Liver (tissue), 9 donors: Measurements from ENCODE around the gene IL1RAP. TPM values are rescaled to one million over a fixed set of nuclear protein-coding genes. Genes with fewer than 3 reads are reported as not detected.

ENCODE experiments used
- DNase-seq: peaks from one replicate; pipeline ENCODE4 v3.0.0-alpha.2; 2017; ENCODE audit warnings: low spot score
- H3K27ac ChIP-seq, 2 donors: one replicate each; pipeline ENCODE4 v1.7.0; 2013; ENCODE audit warnings: inconsistent platforms in 2 of 2, low read length in 2 of 2, control low read depth in 1 of 2, low read depth in 1 of 2, mild to moderate bottlenecking in 1 of 2
- H3K27me3 ChIP-seq, 4 donors: one replicate each; pipeline versions ENCODE4 v1.6.1 to v1.7.0; 2013; ENCODE audit warnings: low read length in 3 of 4, inconsistent platforms in 1 of 4, mild to moderate bottlenecking in 1 of 4, moderate library complexity in 1 of 4; ENCODE audit not compliant: control insufficient read depth in 4 of 4, insufficient read depth in 4 of 4
- H3K36me3 ChIP-seq, 4 donors: one replicate each; pipeline versions ENCODE4 v1.6.1 to v1.7.0; 2013; ENCODE audit warnings: low read length in 3 of 4, mild to moderate bottlenecking in 3 of 4, low read depth in 1 of 4, moderate library complexity in 1 of 4; ENCODE audit not compliant: control insufficient read depth in 4 of 4, insufficient read depth in 3 of 4
- H3K4me1 ChIP-seq, 4 donors: one replicate each; pipeline versions ENCODE4 v1.6.1 to v1.7.0; 2013; ENCODE audit warnings: low read length in 3 of 4, mild to moderate bottlenecking in 3 of 4, moderate library complexity in 1 of 4; ENCODE audit not compliant: control insufficient read depth in 4 of 4, insufficient read depth in 4 of 4
- H3K4me3 ChIP-seq, 3 donors: one replicate each; pipeline versions ENCODE4 v1.6.1 to v1.7.0; 2013; ENCODE audit warnings: low read length in 3 of 3, control low read depth in 1 of 3, low read depth in 1 of 3, mild to moderate bottlenecking in 1 of 3
- H3K9ac ChIP-seq, 2 donors: one replicate each; pipeline ENCODE4 v1.7.0; 2013; ENCODE audit warnings: low read length in 2 of 2, mild to moderate bottlenecking in 2 of 2, moderate library complexity in 2 of 2, control low read depth in 1 of 2, low read depth in 1 of 2
- H3K9me3 ChIP-seq, 4 donors: one replicate each; pipeline versions ENCODE4 v1.6.1 to v1.7.0; 2013; ENCODE audit warnings: low read length in 3 of 4; ENCODE audit not compliant: control insufficient read depth in 4 of 4
- EGR1 ChIP-seq, 2 donors: IDR thresholded peaks; 2 replicates each; pipeline ENCODE4 v1.6.1; 2016 to 2018; ENCODE audit warnings: antibody characterized with exemption in 2 of 2, low read depth in 2 of 2
- FOXA1 ChIP-seq: IDR thresholded peaks from 2 replicates; pipeline ENCODE4 v1.6.1; 2016; ENCODE audit warnings: antibody characterized with exemption
- FOXA2 ChIP-seq: IDR thresholded peaks from 2 replicates; pipeline ENCODE4 v1.6.1; 2016; ENCODE audit warnings: antibody characterized with exemption
- HNF4A ChIP-seq, 2 donors: conservative IDR thresholded peaks; 2 replicates each; pipeline ENCODE4 v1.6.1; 2016; ENCODE audit warnings: antibody characterized with exemption in 2 of 2, mild to moderate bottlenecking in 2 of 2
- JUND ChIP-seq, 2 donors: IDR thresholded peaks; 2 replicates each; pipeline ENCODE4 v1.6.1; 2016; ENCODE audit warnings: antibody characterized with exemption in 2 of 2
- RAD21 ChIP-seq, 2 donors: IDR thresholded peaks; 2 replicates each; pipeline ENCODE4 v1.6.1; 2016; ENCODE audit warnings: antibody characterized with exemption in 2 of 2, mild to moderate bottlenecking in 2 of 2
- RXRA ChIP-seq, 2 donors: IDR thresholded peaks; 2 replicates each; pipeline ENCODE4 v1.6.1; 2017 to 2018; ENCODE audit warnings: antibody characterized with exemption in 2 of 2, mild to moderate bottlenecking in 1 of 2
- SP1 ChIP-seq: IDR thresholded peaks from 2 replicates; pipeline ENCODE4 v1.6.1; 2018; ENCODE audit warnings: antibody characterized with exemption, mild to moderate bottlenecking
- TAF1 ChIP-seq: conservative IDR thresholded peaks from 2 replicates; pipeline ENCODE4 v1.6.1; 2016; ENCODE audit warnings: antibody characterized with exemption, mild to moderate bottlenecking
- YY1 ChIP-seq: IDR thresholded peaks from 2 replicates; pipeline ENCODE4 v1.6.1; 2016; ENCODE audit warnings: antibody characterized with exemption, mild to moderate bottlenecking
- WGBS: extraction: QIAGEN DNeasy Blood & Tissue Kit; methylation state at CpG from one replicate; pipeline ENCODE4 v1.1.7; 2013; 5-methylcytosine and 5-hydroxymethylcytosine counted together
- polyA plus RNA-seq, 2 donors: library from polyadenylated mRNA; stranded (reverse) in 1 of 2; unstranded in 1 of 2; fragments of 200-250 nt in 1 of 2; fragments of >200 nt in 1 of 2; fragmentation: Nextera tagmentation in 1 of 2; extraction: Ambion mirVana in 1 of 2; gene quantifications; one replicate each; pipeline versions ENCODE4 v1.2.1 to v1.2.3, GENCODE V29; 2013 to 2015
- total RNA-seq, 2 donors: library from RNA; depleted of rRNA; stranded (reverse); fragments of >200 nt; gene quantifications; one replicate each; pipeline ENCODE4 v1.2.3, GENCODE V29; 2014
- TF ChIP-seq, protein P1 (sequence below): IDR thresholded peaks from 2 replicates; pipeline ENCODE4 v1.6.1; 2016; ENCODE audit warnings: antibody characterized with exemption
- TF ChIP-seq, protein P2 (sequence below): IDR thresholded peaks from 2 replicates; pipeline ENCODE4 v1.6.1; 2016; ENCODE audit warnings: antibody characterized with exemption
- TF ChIP-seq, protein P3 (sequence below): fragments of 150-350 bp; IDR thresholded peaks from 2 replicates; pipeline ENCODE4 v1.5.1; 2017; ENCODE audit warnings: improper control_type of control experiment, low read depth, low read length; ENCODE audit not compliant: missing input control
- TF ChIP-seq, protein P4 (sequence below): IDR thresholded peaks from 2 replicates; pipeline ENCODE4 v1.6.1; 2016; ENCODE audit warnings: antibody characterized with exemption
- TF ChIP-seq, protein P5 (sequence below): IDR thresholded peaks from 2 replicates; pipeline ENCODE4 v1.6.1; 2016; ENCODE audit warnings: antibody characterized with exemption, mild to moderate bottlenecking
- donor health status: healthy.
- donor health status: healthy.
- donor health status: healthy.
- donor health status: healthy.
- donor health status: healthy.

The IL1RAP gene
- total and polyA plus RNA-seq, 4 donors = 53.7 to 230 (median 71.6) TPM

DNA sequence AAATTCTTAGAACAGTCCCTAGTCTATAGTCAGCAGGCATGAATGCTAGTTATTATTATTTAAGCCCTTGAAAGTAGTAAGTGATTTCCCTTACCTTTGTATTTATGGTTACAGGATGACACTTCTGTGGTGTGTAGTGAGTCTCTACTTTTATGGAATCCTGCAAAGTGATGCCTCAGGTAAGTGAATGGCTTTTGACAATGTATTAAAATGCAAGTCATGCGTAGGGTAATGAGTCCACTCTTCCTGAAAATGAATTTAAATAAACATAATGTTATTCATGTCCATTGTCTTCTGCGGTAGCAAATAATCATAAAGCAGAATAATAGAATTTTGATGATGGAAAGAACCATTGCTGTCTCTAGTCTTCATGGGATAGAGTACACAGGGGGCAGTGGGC is 50.3 kb downstream of the IL1RAP start:
- H3K36me3 ChIP-seq = peaks cover 0 to 22% (median 7%) of the 10 kb centered on the region in 4 donors
- no peak overlapping the region for H3K9ac ChIP-seq
- WGBS = 98% methylated on average over 2 of the region's 2 CpGs
- no peak for DNase-seq
- no peak overlapping the region for H3K4me3 ChIP-seq
- TF ChIP-seq RXRA (IDR thresholded peaks at IDR 0.05) (no peak), RAD21 (IDR thresholded peaks at IDR 0.05) (no peak), FOXA1 (no peak), YY1 (no peak)
- H3K27ac ChIP-seq = no peak overlapping the region
- H3K27me3 ChIP-seq = no peaks in the 10 kb centered on the region
- H3K4me1 ChIP-seq = peaks cover 1 to 20% (median 4%) of the 10 kb centered on the region in 4 donors
- no peaks in the 10 kb centered on the region for H3K9me3 ChIP-seq

DNA sequence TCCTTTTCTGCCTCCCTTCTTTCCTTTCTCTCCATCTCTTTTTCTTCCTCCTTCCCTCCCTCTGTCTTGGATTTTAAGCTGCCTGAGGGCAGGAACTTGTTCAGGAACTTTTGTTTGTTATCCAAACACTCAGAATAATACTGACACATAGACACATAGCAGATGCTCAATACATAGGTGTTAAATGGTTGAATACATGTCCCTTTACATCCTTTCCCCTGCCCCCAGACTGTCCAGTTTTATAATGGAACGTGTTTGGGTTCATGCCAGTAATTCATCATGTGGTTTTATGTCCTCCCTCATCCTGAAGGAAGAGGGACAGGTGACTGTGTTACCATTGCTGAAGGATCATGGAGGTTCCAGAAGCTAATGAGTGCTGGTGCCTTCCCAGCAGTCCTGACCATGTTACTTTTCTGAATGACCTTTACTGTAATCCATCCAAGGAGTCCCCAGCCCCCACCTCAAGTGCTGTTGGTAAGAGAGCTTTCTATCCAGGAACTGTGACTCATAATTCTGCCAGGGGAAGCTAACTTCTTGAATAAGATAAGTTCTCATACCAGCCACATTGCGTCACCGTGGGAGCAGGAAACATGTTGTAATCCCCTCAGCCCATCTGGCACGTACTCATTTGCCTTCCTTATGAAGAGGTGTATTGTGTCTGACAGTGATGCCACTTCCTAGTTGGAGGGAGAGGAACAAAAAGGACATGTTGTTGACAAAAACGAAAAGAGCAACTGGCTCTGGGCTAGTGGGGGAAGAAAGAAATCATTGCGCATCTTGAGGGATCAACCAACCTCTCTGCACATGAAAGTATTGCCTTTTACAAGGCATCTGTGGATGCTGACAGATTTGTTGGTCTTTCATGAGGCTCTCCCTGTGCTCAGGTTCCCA is 52.4 kb downstream of the IL1RAP start:
- peak; percentile 54 for TF ChIP-seq SP1
- TF ChIP-seq HNF4A (conservative IDR thresholded peaks at IDR 0.05) = peak in 1 of 2 donors; percentile 37
- TF ChIP-seq FOXA1 = no peak
- TF ChIP-seq, protein P1, sequence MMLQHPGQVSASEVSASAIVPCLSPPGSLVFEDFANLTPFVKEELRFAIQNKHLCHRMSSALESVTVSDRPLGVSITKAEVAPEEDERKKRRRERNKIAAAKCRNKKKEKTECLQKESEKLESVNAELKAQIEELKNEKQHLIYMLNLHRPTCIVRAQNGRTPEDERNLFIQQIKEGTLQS = peak; percentile 52
- peak; percentile 22 to 51 for TF ChIP-seq RAD21 (IDR thresholded peaks at IDR 0.05)
- peak; percentile 50 for TF ChIP-seq YY1
- TF ChIP-seq, protein P2, sequence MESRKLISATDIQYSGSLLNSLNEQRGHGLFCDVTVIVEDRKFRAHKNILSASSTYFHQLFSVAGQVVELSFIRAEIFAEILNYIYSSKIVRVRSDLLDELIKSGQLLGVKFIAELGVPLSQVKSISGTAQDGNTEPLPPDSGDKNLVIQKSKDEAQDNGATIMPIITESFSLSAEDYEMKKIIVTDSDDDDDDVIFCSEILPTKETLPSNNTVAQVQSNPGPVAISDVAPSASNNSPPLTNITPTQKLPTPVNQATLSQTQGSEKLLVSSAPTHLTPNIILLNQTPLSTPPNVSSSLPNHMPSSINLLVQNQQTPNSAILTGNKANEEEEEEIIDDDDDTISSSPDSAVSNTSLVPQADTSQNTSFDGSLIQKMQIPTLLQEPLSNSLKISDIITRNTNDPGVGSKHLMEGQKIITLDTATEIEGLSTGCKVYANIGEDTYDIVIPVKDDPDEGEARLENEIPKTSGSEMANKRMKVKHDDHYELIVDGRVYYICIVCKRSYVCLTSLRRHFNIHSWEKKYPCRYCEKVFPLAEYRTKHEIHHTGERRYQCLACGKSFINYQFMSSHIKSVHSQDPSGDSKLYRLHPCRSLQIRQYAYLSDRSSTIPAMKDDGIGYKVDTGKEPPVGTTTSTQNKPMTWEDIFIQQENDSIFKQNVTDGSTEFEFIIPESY = no peak
- TF ChIP-seq EGR1 (IDR thresholded peaks at IDR 0.05; ENCODE audit: low read depth in 2 of 2) = peak in 1 of 2 donors; percentile 48
- TF ChIP-seq TAF1 = no peak
- TF ChIP-seq, protein P3, sequence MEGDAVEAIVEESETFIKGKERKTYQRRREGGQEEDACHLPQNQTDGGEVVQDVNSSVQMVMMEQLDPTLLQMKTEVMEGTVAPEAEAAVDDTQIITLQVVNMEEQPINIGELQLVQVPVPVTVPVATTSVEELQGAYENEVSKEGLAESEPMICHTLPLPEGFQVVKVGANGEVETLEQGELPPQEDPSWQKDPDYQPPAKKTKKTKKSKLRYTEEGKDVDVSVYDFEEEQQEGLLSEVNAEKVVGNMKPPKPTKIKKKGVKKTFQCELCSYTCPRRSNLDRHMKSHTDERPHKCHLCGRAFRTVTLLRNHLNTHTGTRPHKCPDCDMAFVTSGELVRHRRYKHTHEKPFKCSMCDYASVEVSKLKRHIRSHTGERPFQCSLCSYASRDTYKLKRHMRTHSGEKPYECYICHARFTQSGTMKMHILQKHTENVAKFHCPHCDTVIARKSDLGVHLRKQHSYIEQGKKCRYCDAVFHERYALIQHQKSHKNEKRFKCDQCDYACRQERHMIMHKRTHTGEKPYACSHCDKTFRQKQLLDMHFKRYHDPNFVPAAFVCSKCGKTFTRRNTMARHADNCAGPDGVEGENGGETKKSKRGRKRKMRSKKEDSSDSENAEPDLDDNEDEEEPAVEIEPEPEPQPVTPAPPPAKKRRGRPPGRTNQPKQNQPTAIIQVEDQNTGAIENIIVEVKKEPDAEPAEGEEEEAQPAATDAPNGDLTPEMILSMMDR = no peak
- TF ChIP-seq FOXA2 = peak; percentile 37
- peak; percentile 75 to 96 for TF ChIP-seq JUND (IDR thresholded peaks at IDR 0.05)
- TF ChIP-seq, protein P4, sequence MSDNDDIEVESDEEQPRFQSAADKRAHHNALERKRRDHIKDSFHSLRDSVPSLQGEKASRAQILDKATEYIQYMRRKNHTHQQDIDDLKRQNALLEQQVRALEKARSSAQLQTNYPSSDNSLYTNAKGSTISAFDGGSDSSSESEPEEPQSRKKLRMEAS = peak; percentile 62
- TF ChIP-seq RXRA (IDR thresholded peaks at IDR 0.05) = peak in 1 of 2 donors; percentile 67
- TF ChIP-seq, protein P5, sequence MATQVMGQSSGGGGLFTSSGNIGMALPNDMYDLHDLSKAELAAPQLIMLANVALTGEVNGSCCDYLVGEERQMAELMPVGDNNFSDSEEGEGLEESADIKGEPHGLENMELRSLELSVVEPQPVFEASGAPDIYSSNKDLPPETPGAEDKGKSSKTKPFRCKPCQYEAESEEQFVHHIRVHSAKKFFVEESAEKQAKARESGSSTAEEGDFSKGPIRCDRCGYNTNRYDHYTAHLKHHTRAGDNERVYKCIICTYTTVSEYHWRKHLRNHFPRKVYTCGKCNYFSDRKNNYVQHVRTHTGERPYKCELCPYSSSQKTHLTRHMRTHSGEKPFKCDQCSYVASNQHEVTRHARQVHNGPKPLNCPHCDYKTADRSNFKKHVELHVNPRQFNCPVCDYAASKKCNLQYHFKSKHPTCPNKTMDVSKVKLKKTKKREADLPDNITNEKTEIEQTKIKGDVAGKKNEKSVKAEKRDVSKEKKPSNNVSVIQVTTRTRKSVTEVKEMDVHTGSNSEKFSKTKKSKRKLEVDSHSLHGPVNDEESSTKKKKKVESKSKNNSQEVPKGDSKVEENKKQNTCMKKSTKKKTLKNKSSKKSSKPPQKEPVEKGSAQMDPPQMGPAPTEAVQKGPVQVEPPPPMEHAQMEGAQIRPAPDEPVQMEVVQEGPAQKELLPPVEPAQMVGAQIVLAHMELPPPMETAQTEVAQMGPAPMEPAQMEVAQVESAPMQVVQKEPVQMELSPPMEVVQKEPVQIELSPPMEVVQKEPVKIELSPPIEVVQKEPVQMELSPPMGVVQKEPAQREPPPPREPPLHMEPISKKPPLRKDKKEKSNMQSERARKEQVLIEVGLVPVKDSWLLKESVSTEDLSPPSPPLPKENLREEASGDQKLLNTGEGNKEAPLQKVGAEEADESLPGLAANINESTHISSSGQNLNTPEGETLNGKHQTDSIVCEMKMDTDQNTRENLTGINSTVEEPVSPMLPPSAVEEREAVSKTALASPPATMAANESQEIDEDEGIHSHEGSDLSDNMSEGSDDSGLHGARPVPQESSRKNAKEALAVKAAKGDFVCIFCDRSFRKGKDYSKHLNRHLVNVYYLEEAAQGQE = no peak
- Histone ChIP-seq H3K4me3 (no peak overlapping the region), H3K9ac (no peak overlapping the region), H3K36me3 (peaks cover 2 to 28% (median 7%) of the 10 kb centered on the region in 4 donors), H3K4me1 (peaks cover 1 to 20% (median 4%) of the 10 kb centered on the region in 4 donors), H3K9me3 (no peaks in the 10 kb centered on the region), H3K27ac (peak overlapping the region; percentile 77 to 91), H3K27me3 (no peaks in the 10 kb centered on the region)
- no peak for DNase-seq
- WGBS = 50% methylated on average over 6 of the region's 6 CpGs
